ENCODE data around the gene SHB.
A peak's percentile ranks its signal among the peaks of the same experiment; 100 is the strongest.

SHB gene

DNA sequence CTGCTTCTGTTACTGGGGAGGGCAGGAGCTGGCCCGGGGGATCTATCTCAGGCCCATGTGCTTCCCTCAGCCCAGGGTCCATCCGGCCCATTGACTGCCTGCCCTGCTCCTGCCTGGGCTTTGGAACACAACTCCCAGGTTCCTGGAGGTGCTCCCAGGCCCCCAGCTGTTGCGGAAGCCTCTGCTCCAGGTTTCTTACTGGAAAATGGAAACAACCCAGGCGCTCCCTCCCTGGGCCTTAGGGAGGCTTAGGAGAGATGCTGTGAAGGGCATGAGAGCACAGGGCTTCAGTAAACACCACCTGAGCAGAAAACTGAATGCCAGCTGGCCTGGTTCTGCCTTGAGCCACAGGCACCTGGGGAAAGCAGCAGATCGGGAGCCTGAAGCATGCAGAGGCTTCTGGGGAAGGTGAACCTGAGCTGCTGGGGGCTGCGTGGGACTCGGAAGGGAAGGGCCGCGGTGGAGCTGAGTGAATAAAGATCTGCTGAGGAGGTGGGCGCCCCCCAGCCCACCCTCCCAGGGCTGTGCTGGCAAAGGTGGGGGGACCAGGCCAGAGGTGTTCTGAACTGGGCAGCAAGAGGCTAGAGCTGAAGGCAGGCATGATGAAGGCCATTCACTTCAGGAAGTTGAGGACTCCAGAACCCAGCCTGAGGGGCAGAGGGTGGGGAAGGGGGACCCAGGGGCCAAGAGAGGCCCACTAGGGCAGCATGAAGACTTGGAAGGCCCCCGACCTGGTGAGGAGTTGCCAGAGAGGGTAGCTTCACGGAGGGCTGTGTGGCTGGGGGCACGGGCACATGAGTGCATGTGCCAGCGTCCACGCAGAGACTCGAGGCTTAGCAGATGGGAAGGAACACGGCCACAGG, 64.8 kb downstream of the SHB start:
- no peak for DNase-seq

DNA sequence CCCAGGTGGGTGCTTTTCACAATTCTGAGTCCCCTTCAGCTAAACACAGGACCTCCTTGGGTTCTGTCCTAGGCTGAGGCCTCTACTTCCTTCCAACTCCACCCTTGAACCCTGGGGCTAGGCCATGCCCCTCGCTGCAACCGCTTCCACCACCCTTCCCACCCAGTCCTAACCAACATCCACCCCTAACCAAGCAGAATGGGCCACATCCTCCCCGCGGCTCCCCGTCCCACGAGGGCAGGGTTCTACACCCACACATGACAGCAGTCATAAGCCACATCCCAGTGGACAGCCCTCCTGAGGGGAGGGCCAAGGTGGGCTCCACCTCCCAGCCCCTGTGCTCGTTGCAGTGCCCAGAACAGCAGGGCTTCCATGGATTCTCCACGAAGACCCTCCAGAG, 65.8 kb downstream of the SHB start:
- DNase-seq, result no peak

DNA sequence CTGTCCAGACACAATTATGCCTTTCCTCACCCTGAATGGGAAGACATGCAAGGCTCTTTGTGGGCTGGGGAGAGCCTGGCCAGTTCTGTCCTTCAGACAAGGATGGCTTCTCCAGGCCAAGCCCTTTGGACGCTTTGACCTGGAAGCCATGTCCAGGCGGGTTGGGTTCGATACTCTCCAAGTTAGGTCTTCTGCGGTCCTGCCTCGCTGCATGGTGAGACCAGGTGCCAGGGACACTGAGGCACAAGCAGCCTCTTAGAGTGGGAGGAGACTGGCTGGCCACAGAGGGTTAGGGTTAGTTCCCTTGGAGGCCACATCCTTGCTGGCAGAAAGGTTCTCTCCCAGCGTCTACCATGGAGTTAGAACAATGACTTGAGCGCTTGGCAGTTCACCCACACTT, 67.6 kb downstream of the SHB start:
- DNase-seq, result no peak

DNA sequence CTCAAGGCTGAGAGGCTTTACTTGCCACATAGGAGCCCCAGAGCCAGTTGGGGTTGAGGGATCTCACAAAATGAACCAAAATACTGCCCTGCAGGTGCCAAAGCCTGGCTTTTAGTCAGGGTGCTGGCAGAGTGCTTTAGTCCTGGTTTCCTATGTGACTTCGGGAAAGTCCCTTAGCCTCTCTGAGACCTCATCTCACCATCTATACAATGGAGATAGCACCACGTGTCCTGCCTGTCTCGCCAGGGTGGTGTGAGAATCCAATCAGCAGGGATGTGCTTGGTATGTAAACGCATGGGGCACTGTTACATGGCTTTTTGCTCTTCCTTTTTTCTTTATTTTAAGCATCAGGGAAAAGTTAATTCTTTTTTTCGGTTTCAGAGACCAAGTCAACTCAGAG, 68.3 kb downstream of the SHB start:
- DNase-seq, result no peak

DNA sequence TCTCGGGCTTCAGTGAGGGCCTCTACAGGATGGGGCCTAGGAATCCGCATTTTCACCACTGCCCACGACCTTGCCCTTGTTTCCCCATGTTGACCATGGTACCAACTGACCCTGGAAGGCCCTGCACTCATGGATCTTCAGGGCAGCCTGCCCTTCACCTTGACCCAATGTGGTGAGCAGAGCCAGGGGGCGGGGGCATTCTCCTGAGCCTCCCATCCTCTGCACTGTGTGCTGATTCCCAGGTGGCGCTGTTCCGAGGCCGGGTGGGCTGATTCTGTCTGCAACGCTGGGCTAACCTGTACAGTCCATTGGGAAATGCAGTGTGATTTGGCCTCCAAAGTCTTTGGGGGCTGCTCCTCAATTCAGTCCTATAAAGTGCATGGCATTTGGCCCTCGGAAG, 68.7 kb downstream of the SHB start:
- DNase-seq, result no peak

DNA sequence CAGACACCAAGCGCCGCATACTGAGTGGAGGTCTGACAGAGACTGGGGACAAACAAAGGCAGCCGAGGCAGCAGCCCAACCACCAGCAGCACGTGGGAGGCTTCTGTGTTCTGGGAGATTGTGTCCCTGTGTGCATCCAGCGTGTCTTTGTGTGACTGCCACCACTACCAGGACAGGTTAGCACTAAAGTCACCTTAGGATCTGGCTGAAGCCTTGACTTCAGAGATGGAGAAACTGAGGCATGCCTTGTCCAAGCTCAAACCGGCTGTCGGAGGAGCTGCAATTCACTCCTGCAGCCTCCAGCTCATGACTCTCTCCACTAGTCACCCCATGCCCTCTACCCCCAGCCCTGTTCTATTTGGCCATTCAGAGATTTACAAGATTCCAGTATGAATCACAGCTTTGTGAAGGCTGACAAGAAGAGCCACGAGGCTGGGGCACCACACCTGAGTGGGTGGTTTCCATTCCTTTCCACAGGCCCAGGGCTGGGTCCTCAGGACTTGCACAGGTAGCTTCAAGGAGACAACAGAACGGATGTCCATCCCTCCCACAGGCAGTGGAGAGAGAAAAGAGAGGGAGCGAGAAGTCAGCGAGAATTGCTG, 69.3 kb downstream of the SHB start:
- DNase-seq, result no peak

DNA sequence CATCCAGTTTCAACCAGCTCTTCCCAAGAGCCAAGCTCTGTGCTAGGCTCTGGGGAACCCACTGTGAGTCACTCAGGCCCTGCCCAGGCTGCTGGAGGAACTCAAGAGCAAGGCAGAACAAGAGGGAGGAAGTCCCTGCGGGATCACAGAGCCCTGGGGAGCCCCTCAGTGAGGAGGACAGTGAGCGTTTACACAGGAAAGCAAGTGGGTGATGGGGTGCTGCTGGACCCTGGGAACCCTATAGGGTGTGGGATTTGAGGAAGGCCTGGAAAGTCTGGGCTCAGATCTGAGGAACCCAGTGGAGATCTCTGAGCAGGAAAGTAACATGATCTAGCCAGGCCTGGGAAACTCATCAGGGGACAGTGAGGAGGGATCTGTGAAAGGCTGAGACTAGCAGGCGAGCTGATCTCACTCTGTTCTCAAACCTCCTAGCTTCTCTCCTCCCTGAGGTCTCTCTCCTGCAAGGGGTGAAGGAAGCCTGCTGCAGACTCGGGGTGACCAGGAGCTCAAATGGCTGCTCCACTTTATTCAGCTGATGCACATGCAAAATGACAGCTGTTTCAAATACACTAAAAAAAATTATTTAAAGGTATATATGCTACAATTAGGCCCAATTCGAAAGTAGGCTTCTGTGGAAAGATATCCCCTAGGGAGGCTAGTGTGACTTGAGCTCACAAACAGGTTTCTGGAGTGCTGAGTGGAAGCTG, 70.0 kb downstream of the SHB start:
- no peak for DNase-seq

DNA sequence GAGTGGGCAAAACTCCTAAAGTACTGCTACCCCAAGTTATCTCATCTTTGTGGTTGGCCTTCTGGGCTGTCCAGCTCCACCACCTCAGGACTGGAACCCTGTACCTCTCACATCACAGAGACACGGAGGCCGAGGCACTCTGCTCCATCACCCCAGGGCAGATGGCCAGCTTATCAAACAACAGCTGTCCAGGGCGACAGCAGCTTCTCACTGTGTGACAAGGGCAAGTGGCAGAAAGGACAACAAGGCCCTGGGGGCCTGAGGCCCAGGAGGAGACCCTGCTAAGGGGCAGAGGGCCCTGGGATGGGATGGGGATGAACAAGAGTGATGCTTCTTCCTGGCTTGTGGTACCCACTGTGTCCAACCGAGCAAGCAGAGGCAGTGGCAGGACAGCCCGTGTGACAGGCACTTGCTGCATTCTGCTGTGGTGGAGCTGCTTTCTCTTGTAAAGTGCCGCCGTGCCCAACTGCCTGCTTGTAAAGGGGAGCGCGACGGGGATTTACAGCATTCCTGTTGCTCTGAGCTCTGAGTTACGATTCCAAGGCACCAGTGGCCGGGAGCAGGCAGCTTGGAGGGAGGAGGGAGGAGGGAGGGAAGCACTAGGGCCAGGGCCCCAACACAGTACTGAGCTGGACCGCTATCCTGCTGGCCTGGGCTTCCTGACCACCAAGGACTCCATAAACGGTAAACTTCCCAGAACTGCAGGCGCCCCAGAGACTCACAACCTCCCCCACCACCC, 71.2 kb downstream of the SHB start:
- no peak for DNase-seq

DNA sequence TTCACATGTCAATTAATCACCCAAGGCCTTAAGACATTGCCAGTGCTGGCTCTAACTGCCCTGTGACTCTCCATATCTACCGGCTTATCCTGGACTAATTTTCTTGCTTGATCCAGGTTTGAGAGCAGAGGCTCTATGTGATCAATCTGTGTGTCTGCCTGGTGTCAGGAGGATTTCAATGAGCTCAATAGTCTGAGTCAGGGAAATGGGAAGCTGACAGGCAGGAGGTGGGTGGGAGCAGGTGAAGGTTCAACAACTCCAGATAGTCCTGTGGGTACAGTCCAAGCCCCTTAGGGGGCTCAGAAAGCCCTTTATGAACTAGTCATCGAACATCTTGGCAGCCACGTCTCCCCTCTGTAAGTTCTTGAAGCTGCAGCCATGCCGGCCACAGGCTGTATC, 72.2 kb downstream of the SHB start:
- no peak for DNase-seq

DNA sequence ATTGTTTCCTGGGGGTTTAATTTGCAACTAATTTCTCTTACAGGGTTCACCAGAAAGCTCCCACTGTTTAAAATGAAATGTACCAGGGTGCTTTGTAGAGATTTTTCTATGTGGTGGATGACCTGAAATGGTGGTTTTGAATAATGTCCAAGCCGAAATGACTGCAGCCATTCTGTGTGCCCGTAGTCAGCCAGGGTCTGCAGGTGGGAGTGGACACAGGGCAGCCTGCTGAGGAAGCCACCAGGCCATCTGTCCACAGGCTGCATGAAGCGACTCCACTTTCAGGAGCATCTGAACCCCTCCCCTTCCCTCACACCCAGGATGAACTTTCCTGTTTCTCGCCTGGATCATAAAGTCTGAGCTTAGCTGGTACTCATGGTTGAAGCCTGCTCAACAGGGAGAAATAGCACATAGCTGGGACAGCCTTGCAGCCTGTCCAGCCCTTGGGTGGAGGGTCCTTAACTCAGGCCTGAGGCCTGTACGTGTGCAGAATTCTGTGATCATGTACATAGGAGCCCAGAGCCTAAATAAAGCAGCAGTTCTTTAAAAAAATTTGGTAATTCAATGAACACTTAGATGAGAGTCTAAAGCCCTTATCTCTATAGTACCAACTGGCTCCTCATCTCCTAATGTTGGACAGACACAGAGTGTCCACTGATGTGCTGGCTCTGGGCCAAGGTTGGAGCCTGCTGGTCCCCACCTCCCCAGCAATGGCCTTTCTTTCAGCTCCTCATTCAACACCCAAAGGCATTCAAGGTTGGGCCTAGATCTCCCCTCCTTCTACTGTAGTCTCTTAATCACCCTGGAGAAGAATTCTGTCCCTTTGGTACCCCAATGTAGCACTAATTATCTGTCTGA, 72.8 kb downstream of the SHB start:
- DNase-seq, result no peak

DNA sequence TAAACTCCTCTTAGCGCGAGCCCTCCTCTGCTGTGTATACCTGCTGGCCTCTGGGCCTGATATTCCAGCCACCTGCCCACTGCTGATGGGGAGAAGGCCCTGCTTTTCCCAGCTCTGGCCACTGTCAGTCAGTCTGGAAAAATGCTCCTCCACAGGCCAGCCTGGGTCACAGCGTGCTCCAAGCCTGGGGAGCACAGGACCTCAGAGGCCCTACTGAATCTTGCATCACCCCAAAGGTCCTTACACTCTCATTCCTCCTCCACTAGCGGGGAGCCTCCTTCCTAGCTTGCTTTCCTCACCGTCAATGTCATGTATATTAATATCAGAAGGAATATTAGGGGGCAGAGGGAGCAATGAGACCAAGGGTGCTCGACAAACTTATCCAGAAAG, 73.7 kb downstream of the SHB start:
- peak in 1 of 2 experiments; percentile 9 for DNase-seq

DNA sequence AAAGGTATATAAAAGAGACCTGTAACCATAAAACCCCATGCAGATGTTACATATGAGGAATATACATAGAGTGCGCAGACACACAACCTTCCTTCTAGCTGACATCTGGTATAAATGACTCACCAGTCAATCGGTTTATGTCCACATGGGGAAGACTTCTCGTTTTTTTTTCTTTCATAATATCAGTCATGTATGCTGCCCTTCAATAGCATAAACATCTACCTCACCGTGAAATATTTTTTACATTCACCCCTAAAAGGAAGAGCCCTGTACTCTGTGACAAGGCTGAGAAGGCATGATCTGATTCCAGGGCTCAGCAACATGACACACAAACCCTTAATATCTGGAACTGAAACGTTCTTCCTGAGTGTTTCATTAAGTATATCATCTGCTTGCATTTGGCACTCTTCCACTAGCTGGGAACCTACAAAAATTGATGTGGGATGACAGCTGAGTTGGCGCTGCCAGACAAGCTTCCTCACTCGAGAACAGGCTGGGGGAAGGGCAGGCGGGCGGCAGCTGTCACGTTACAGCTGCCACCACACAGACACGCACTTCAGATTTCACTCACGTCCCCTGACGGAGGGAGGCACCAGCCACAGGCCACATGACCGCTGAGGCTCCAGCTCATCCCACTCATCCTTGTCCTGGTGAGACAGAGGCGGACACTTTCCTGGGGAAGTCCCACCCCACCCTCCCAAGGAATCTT, 74.2 kb downstream of the SHB start:
- DNase-seq, result peak; percentile 89 to 94

DNA sequence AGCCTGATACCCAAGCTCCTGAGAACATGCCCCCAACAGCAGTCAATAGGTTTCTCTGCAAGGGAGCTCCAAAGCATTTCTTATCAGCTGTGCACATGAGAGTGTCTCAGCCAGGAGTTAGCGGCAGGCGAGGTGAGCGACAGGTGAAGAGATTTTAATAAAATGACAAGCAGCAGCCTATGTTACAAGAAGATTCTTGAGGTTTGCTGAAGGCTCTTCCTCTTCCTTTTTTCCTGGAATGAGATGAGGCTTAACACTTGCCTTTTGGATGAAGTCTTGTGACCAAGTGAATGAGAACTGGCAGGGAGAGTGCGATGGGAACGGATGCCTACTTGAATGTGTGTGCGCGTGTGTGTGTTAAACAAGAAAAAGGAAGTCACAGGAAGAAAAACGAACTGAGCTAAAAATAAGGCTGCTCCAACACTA, 76.1 kb downstream of the SHB start:
- DNase-seq, result peak; percentile 50 to 69

DNA sequence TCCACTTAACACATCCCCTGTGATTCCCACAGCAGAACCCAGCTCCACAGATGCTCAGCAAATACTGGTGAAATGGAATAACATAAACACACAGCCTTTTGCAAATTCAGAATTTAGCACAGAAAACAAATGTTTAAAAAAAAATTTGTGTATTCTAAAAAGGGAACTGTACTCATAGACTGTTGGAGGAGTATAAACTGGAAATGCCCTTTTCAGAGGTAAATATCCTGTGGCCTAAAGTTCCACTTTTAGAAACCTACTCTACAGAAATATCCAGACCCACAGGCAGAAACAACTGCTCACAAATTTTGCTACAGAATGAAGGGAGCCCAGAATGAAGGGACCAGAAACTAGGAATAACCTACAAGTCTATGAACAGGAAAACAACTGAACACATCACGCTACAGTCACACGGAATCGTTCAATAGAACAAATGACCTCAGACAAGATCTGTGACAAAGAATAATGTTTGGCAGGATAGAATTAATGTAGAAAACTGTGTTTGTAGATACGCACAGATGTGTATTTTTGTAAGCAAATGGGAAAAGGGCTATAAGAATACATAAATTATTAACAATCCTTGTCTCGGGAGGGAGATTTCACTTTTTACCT, 78.5 kb downstream of the SHB start:
- DNase-seq, result no peak

DNA sequence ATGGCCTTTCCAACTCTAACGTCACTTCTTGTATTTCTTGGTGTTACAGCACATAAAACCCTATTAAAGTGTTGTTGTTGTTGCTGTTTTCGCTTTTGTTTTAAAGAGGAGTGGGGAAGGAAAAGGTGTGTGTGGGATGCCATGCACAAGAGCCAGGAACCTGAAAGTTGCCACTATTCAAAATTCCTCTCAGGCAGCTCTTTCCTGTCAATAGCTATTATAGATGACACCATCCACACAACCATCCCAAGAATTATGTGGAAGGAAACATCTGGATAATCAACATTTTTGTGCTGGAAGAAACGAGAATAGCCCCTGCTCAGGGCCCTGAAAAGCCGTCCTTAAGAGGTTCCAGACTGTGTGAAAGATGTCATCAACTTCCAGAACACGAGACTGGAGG, 79.3 kb downstream of the SHB start:
- DNase-seq, result no peak

DNA sequence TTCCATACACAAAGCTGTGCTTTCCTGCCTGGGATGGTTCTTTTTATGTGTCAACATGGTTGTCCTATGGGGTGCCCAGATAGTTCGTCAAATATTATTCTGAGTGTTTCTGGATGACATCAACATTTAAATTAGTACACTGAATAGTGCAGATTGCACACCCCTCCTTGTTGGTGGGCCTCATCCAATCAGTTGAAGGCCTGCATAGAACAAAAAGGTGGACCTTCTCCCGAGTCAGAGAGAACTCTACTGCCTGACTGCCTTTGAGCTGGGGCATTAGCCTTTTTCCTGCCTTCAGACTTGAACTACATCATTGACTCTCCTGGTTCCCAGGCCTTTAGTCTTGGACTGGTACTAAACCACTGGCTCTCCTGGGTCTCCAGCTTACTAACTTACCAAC, 80.4 kb downstream of the SHB start:
- DNase-seq, result no peak

DNA sequence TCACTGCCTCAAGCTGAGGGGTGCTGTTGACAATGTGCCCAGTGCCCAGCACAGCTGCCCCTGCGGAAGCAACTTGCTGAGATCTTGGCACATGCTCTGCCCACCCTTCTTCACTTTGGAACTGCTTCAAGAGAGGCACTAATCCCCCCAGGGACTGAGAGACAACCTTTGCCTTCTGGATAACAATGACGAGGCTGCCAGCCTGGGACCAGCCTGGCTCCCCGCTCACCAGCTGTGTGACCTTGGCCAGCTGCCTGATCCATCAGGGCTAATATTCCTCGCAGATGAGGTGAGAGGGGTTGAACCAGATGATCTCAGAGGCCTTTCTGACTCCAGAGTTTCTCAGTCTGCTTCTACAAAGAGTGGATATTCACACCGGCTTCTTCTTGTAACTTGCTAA, 81.0 kb downstream of the SHB start:
- DNase-seq, result no peak

DNA sequence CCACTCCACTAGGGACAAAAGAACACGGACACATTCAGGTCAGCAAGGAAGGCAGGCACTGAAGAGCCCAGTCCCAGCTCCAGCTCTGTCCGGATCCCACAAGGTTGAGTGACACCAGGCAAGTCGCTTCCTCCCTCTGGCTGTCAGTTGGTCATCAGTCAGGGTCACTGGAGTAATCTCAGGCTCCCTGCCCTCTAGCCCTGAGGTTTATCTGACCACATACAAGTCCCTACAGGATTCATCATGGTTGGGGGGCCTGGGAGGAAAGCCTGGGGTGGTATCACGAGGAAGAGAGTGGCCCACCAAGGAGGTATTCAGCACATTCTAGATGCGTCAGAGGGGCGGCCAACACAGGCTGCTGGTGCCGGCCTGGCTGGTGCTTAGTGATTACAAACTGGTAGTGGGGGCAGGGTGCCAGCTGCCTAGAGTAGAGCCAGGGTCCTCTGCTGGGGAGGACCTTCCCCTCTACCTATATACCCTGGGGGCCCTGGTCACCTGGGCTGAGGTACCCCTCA, 81.5 kb downstream of the SHB start:
- DNase-seq, result no peak

DNA sequence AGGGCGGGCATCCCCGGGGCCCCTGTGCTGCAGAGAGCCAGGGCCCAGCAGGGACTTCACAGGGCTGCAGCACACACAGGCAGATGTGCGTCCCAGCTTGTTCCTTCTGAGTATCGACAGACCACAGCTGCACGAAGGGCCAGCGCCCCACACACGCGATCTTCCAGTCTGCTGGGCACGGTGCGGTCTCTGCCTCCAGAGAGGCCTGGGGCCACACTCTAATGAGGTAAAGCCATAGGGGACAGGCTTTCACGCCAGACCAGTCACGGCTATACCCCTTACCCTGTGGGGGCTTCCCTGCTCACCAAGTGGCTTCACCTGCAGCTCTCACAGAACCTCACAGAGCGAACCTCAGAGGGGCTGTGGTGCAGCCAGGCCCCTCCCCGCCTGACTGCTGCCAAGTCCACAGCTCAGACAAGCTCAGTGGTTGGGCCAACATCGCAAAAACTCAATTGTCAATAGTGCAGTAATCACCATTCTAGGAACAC, 82.2 kb downstream of the SHB start:
- DNase-seq, result no peak

DNA sequence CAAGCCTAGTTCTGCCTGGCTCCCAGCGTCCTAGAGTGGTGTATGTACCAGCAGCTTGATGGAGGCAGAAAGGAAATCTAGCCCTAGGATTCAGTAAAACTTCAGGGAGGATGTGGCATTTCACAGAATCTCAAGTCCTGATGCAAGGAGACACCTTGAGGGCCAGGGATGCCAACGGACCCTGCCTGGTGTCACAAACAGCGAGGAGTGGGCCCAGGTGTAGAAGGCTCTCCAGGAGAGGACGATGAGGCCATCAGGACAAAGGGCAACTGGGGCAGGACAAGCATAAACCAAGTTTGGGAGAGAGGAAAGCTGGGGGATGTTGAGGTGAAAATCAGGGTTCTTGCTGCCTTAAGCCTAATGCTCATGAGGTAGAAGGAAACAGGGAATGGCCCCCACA, 83.0 kb downstream of the SHB start:
- no peak for DNase-seq
